HG03442 (cell line): ENCODE results near the gene DEPDC1.
"Not testable (repeated sequence)": the region's sequence is repeated elsewhere in the genome, so short reads cannot be mapped to it uniquely, and the experiment has no call there.

ENCODE experiments used
- ATAC-seq: cut with Tn5 transposase; IDR thresholded peaks from one replicate; pipeline ENCODE4 v1.9.1; 2021; ENCODE audit warnings: mild to moderate bottlenecking, moderate library complexity; ENCODE audit not compliant: unreplicated experiment

The DEPDC1 gene

GRCh38 chr1:68476626-68477025 lies 20.3 kb downstream of the DEPDC1 start:
- ATAC-seq = not testable (repeated sequence)

DNA sequence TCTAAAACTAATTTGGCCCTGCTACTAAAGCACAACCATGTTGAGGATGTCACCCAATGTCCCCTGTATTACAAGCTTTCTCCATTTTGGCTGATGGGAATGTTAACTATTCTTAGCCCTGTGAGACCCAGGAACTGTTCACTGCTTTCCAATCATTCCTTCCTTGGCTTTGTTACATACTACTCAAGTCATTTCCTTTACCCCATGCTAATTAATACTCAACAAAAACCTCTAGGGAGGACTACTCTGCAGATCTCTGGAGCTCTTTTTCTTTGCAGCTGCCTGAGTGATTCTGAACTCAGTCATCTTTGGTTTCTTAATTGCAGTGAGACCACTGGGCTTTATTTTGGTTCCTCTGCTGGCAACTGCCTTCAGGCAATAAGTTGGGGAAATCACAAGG lies 23.8 kb downstream of the DEPDC1 start:
- no peak for ATAC-seq

DNA sequence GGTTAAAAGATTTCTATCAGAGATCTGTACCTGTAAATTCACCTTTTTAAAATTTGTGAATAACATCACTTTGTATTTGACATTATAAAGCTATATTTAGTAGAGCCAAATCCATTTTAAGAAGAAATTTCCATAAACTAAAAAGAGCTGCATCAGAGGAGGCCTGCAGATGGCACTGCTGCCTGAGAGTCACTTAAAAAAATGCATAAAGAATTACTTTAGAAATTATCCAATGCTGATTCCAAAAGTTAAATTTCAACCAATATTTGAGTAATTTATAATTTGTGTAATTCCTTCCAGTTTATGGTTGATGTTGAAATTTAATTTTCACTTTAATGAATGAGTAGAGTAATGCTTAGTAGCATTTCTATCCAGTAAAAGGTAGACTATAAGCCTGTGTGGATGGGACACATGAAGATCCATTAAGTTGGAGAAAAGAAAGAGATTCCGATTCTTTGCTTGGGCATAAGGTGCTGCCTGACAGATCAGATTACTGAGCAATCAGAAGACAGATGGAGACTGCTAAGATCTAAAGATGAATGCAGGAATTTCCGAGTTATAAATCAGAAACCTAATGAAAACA lies 26.4 kb downstream of the DEPDC1 start:
- ATAC-seq = no peak

DNA sequence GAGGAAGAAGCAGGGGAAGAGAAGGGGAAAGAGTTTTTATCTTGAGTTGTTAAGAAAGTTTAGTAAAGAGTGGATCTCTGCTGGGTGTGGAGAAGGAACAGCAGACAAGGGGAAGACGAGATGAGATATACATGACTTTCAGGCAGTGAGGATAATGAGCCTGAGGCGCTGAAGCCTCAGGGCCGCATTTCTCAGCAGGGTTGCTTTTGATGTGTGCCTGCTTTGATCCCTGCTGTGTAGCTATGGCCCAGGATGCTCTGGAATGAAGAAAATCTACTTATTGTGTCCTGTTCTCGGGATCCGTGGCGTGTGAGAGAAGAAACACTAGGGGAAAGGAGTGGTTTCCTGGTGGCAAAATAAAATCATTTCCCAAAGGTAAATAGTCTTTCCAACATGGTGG lies 32.0 kb downstream of the DEPDC1 start:
- ATAC-seq = no peak

GRCh38 chr1:68460935-68461334 lies 35.9 kb downstream of the DEPDC1 start:
- no peak for ATAC-seq

DNA sequence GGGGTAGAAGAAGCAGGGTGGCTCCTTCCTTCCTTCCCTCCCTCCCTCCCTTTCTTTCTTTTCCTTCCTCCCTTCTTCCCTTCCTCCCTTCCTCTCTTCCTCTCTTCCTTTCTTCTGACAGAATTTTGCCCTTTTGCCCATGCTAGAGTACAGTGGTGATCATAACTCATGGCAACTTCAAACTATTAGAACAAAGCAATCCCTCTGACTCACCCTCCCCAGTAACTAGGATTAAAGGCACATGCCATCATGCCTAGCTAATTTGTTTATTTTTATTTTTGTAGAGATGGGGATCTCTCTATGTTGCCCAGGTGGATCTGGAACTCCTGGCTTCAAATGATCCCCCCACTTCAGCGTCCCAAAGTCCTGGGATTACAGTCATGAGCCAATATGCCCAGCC lies 37.1 kb downstream of the DEPDC1 start:
- no peak for ATAC-seq

DNA sequence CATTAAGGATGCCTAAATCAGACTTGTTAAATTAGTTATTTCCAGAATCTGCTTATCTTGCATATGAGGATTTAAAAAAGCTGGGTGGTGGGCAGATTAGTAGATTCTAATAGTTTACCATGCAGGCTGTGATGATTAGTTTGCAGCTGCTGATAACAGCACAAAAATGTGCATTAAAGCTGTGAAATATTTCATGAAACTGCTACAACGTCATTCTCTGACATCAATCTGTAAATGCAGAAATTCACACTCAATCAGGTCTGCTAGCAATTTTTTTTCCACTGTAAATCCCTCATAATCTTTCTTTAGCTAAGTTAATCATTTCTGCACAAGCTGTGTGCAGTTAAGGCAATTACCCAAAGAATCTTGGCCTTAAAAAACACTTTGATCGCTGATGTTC lies 37.8 kb downstream of the DEPDC1 start:
- ATAC-seq = no peak

DNA sequence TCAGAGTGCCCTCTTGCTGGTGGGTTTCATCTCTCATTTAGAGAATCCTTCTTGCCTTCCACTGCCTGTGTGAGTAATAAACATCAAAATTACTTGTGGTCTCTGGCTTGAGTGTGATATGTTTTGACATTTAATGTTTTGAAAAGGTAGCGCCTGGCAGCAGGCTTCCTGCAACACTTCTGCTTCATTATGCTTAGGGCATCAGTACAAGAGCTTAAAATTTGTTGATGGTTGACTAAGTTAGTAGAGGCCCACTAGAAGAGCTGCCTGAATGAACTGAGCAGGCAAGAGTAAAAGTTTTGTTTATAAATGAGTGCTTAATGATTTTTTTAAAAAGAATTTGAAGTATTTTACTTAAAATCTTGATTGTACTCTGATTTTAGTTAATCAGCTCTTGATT lies 40.7 kb downstream of the DEPDC1 start:
- ATAC-seq = no peak

DNA sequence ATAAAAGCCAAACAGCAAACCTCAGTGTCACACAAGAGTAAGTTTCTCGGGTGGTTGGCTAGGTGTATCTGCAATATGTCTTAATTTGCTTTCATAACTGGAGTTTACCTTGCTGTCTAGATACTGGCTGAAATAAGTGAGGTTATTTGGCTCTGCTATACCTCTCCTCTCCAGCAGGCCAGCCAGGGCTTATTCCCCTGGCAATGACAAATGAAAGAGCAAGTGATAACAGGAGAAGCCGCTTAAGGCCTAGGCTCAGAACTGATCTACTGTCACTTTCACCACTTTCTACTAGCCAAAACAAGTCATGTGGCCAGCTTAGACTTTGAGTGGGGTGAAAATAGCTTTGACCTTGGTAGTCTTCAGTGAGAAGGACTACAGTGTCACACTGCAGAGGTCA lies 42.3 kb downstream of the DEPDC1 start:
- ATAC-seq = peak; percentile 65

GRCh38 chr1:68453060-68453670 lies 43.7 kb downstream of the DEPDC1 start:
- no peak for ATAC-seq

- no peak for ATAC-seq
Observed at GRCh38 chr1:68449901-68450300, 47.0 kb downstream of the DEPDC1 start, which contains the start of gene RPE65. TSS of gene RPE65 (minus strand) at chr1:68449954. CDS start at chr1:68449905, 49 bp downstream.

DNA sequence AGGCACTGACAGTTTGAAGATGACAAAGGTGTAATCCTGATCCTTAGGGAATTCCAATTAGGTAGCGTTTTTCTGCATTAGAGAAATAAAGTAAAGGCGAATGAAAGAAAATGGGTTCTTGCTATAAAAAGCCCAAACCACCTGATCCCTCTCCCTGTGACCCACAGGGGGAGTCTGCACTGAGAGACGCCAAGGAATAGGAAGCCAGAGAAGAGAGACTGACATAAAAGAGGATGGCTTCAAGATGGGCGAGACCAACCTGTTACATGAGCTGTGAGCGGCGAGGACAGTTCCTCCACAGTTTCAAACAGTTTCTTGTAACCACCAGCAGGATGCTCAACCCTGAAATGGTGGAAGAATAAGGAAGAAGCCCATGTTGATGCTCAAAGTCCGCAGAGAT lies 48.5 kb downstream of the DEPDC1 start:
- ATAC-seq = no peak

- no peak for ATAC-seq
Observed at GRCh38 chr1:68445709-68446108, 51.2 kb downstream of the DEPDC1 start.

DNA sequence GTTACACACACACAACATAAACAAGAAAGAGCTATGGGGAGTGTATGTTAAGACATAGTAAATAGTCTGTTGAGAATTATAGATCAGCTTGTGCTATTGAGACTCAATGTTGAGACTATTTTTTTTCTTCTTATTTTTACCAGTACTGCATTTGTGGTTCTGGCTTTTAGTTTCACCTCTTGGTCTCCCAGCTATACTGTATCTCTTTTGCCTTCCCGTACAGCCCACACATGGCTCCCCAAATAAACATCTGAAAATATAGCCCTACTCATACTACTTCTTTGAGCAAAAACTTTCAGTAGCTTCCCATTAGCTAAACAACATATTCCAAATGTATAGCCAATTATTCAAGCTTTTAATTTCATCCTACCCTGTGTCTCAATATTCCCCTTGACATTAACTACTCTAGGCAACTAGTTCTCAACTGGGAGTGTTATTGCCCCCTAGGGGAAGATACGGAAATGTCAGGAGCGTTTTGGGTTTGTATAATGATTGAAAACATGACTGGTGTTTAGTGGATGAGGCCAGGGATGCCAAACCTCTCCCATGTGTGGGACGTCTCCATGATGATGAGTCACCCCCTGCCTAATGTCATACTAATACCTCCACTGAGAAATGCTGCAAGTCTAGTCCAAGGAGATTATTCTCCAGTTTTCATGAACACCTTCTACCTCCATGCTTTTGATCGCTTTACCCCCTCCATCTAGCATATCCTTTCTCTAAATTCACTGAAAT lies 53.9 kb downstream of the DEPDC1 start:
- peak; percentile 86 for ATAC-seq

DNA sequence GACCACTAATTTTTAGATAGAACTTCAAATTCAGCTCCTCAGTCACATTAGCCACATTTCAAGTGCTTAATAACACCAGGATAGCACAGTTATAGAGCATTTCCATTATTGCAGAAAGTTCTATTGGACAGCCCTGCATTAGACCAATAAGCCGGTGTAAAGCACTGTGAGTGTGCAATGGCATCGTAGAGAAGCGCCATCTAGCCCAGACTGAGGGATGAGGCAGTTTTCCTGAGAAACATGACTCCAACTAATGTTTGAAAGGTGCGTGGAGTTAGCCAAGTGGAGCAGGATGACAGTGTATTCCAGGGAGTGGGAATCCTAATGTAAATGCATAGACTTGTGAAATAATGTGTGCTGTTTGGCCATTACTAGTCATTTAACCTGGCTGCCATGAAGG lies 54.9 kb downstream of the DEPDC1 start:
- no peak for ATAC-seq

- ATAC-seq = no peak
Observed at GRCh38 chr1:68438310-68438709, 58.6 kb downstream of the DEPDC1 start.

DNA sequence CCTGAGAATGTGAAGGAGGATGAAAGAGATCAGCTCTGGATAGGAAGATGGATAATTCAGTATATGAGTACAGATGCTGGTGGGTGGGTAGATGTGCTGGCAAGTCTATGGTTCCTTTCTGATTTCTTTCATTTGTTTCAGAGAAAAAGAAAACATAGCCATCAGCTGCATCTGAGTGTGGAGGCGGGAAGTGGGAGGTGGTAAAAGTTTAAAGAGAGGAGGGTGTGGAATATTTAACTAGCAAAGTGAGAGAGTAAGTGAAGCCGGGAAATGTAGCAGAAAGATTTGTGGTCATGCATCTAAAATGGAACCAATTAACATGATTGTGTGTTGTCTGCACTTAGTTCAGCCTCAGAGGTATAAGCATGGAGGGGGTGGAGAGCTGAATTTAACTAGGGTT lies 63.5 kb downstream of the DEPDC1 start:
- ATAC-seq = no peak

GRCh38 chr1:68431076-68431475 lies 65.8 kb downstream of the DEPDC1 start:
- no peak for ATAC-seq

- no peak for ATAC-seq
Observed at GRCh38 chr1:68429233-68429808, 67.6 kb downstream of the DEPDC1 start.

DNA sequence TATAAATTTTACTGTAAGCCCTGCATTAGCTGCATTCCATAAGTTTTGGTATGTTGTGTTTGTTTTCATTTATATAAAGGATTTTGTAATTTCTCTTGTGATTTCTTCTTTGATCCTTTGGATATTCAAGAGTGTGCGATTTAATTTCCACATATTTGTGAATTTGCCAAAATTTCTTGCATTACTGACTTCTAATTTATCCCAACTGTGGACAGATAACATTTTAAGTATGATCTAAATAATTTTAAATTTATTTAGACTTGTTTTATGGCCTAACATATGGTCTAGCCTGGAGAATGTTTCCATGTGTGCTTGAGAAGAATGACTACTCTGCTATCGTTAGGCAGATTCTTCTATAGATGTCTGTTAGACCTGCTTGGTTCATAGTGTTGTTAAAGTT lies 70.3 kb downstream of the DEPDC1 start:
- no peak for ATAC-seq
